PC-9 (cell line): ENCODE measurements around the gene PI4KA. TPM values are rescaled to one million over a fixed set of nuclear protein-coding genes. Genes with fewer than 3 reads are reported as not detected.

Source experiments
- BruUV-seq: library from RNA; stranded (reverse); fragments of 400-500 nt; replicated peaks from 2 replicates; lab custom pipeline; 2021; lab: Mats Ljungman, UMichigan
- CTCF ChIA-PET: fragments of 300-600 bp; sonication (Branson Sonifier 250); formaldehyde crosslinking; loops from one replicate; lab custom pipeline; 2022; ENCODE audit warnings: antibody characterized with exemption; lab: Charles Lee
- POLR2A ChIA-PET: fragments of 300-600 bp; sonication (Branson Sonifier 250); formaldehyde crosslinking; loops from one replicate; lab custom pipeline; 2022; ENCODE audit warnings: antibody characterized with exemption; ENCODE audit not compliant: unreplicated experiment; lab: Charles Lee
- DNase-seq, 2 experiments: peaks; one replicate each; pipeline versions ENCODE4 v3.0.0 to v3.0.0-alpha.2; 2015 to 2022; ENCODE audit warnings: mixed read lengths in 1 of 2
- H2AFZ ChIP-seq: fragments of 200-600 bp; sonication (generic); 2 replicates; pipeline ENCODE4 v1.8.1; 2017; ENCODE audit warnings: antibody characterized with exemption
- H3F3A ChIP-seq: fragments of 200-600 bp; sonication (generic); 2 replicates; pipeline ENCODE4 v1.8.1; 2017; ENCODE audit warnings: antibody characterized with exemption, mild to moderate bottlenecking, low read depth; ENCODE audit not compliant: insufficient read depth
- H3K27ac ChIP-seq: fragments of 200-600 bp; sonication (generic); 2 replicates; pipeline ENCODE4 v1.6.1; 2016; ENCODE audit warnings: mixed run types
- H3K27me3 ChIP-seq: fragments of 200-600 bp; sonication (generic); 2 replicates; pipeline ENCODE4 v1.6.1; 2016; ENCODE audit warnings: low read depth, mixed run types; ENCODE audit not compliant: insufficient read depth
- H3K36me3 ChIP-seq: fragments of 200-600 bp; sonication (generic); 2 replicates; pipeline ENCODE4 v1.6.1; 2016; ENCODE audit warnings: low read depth, mixed run types
- H3K4me1 ChIP-seq: fragments of 200-600 bp; sonication (generic); replicated peaks from 2 replicates; pipeline ENCODE4 v1.6.1; 2016; ENCODE audit warnings: mixed run types; ENCODE audit not compliant: insufficient read depth
- H3K4me2 ChIP-seq: fragments of 200-600 bp; sonication (generic); 2 replicates; pipeline ENCODE4 v1.6.1; 2017; ENCODE audit warnings: mixed run types
- H3K4me3 ChIP-seq: fragments of 200-600 bp; sonication (generic); 2 replicates; pipeline ENCODE4 v1.6.1; 2016; ENCODE audit warnings: mixed run types
- H3K79me2 ChIP-seq: fragments of 200-600 bp; sonication (generic); 2 replicates; pipeline ENCODE4 v1.6.1; 2017; ENCODE audit warnings: low read depth, mixed run types
- H3K9me2 ChIP-seq: fragments of 200-600 bp; sonication (generic); 2 replicates; pipeline ENCODE4 v1.8.1; 2017; ENCODE audit warnings: mild to moderate bottlenecking; ENCODE audit not compliant: insufficient read depth
- H3K9me3 ChIP-seq: fragments of 200-600 bp; sonication (generic); 2 replicates; pipeline ENCODE4 v1.8.1; 2016; ENCODE audit warnings: low read depth; ENCODE audit not compliant: insufficient read depth
- H4K20me1 ChIP-seq: fragments of 200-600 bp; sonication (generic); 2 replicates; pipeline ENCODE4 v1.8.1; 2017; ENCODE audit not compliant: insufficient read depth
- EZH2 ChIP-seq: fragments of 200-600 bp; sonication (generic); IDR thresholded peaks from 2 replicates; pipeline ENCODE4 v1.8.0; 2017; ENCODE audit warnings: antibody characterized with exemption, low read depth
- intact Hi-C: fragments of 100-400 bp; cut with micrococcal nuclease; formaldehyde crosslinking; loops from one replicate; pipeline ENCODE4 v1.10.0; 2022; ENCODE audit not compliant: unreplicated experiment
- total RNA-seq: library from RNA; stranded (reverse); gene quantifications from 2 replicates; pipeline ENCODE4 v1.2.3, GENCODE V29; 2021
- TF ChIP-seq, protein P1 (sequence below): fragments of 200-600 bp; sonication (generic); conservative IDR thresholded peaks from 2 replicates; pipeline ENCODE4 v1.6.1; 2017; ENCODE audit warnings: mixed run types, antibody characterized with exemption, mild to moderate bottlenecking, moderate library complexity

PI4KA gene
- total RNA-seq, 1 experiment from 2014 or later = 27.9 TPM

DNA sequence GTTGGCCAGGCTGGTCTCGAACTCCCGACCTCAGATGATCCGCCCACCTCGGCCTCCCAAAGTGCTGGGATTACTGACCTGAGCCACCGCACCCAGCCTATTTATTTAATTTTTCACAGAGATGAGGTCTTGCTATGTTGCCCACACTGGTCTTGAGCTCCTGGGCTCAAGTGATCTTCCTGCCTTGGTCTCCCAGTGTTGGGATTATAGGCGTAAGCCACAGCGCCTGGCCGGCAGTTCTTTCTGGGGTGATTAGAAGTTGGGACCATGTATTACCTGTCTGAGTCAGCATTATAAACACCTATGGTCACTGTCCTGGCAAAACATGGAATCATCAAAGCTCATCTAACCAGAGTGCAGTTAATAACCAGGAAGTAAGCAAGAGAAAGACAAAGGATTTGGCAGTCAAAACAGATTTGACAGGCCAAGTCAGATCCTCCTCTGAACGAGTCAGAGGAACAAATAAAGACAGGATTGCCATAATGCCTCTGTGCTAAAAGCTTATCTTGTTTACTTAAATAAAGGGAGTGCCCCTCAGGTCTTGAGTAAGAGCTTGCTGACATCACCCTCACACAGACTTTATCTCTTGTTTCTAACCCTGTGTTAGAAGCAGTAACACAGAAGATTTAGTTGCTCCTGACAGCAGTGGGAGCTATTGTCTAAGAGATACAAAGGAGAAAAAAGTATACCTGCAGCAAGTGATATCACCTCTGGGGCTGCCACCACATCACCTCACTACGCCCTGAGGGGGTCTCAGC lies 81.0 kb downstream of the PI4KA start:
- POLR2A ChIA-PET = no interaction called here
- Histone ChIP-seq H3K36me3 (no peaks in the 10 kb centered on the region), H3K9me3 (no peaks in the 10 kb centered on the region), H3K27me3 (no peaks in the 10 kb centered on the region), H3K4me3 (no peak overlapping the region), H4K20me1 (no peaks in the 10 kb centered on the region), H3K9me2 (no peaks in the 10 kb centered on the region), H3K4me2 (peak overlapping the region; percentile 77), H3K4me1 (peaks cover 55% of the 10 kb centered on the region), H2AFZ (no peak overlapping the region), H3K79me2 (no peaks in the 10 kb centered on the region), H3F3A (peaks cover 28% of the 10 kb centered on the region), H3K27ac (peak overlapping the region; percentile 57)
- CTCF ChIA-PET = interaction anchor here (0.6 to 1.5 kb wide), 3 partner anchors 108 to 243 kb away, joined by 3 to 5 read pairs (median 4); partner anchors contain the start of gene LZTR1
- TF ChIP-seq, protein P1, sequence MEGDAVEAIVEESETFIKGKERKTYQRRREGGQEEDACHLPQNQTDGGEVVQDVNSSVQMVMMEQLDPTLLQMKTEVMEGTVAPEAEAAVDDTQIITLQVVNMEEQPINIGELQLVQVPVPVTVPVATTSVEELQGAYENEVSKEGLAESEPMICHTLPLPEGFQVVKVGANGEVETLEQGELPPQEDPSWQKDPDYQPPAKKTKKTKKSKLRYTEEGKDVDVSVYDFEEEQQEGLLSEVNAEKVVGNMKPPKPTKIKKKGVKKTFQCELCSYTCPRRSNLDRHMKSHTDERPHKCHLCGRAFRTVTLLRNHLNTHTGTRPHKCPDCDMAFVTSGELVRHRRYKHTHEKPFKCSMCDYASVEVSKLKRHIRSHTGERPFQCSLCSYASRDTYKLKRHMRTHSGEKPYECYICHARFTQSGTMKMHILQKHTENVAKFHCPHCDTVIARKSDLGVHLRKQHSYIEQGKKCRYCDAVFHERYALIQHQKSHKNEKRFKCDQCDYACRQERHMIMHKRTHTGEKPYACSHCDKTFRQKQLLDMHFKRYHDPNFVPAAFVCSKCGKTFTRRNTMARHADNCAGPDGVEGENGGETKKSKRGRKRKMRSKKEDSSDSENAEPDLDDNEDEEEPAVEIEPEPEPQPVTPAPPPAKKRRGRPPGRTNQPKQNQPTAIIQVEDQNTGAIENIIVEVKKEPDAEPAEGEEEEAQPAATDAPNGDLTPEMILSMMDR = no peak; the same call in 1 of the 2 replicates
- no peak for TF ChIP-seq EZH2
- intact Hi-C loops = no loop called here
- no TSS peak for BruUV-seq
- peak; percentile 22 to 98 for DNase-seq

GRCh38 chr22:20776624-20777405 lies 81.8 kb downstream of the PI4KA start:
- Histone ChIP-seq H3K9me3 (no peaks in the 10 kb centered on the region), H3K27ac (peak overlapping the region; percentile 57), H3K4me3 (no peak overlapping the region), H2AFZ (no peak overlapping the region), H3K4me2 (no peak overlapping the region), H3K9me2 (no peaks in the 10 kb centered on the region), H3F3A (peaks cover 28% of the 10 kb centered on the region), H3K4me1 (peaks cover 50% of the 10 kb centered on the region), H3K36me3 (no peaks in the 10 kb centered on the region), H4K20me1 (no peaks in the 10 kb centered on the region), H3K27me3 (no peaks in the 10 kb centered on the region), H3K79me2 (no peaks in the 10 kb centered on the region)
- no TSS peak for BruUV-seq
- intact Hi-C loops = no loop called here
- ChIA-PET CTCF (interaction anchor here (0.6 to 1.5 kb wide), 2 partner anchors 109 to 205 kb away, joined by 4 to 5 read pairs; partner anchors contain the start of gene LZTR1), POLR2A (interaction anchor here (0.6 to 0.7 kb wide), 2 partner anchors 116 to 378 kb away, joined by 4 to 5 read pairs; no protein-coding TSS in a partner anchor)
- no peak for DNase-seq
- TF ChIP-seq, protein P1 = no peak

GRCh38 chr22:20775342-20775895 lies 83.2 kb downstream of the PI4KA start:
- no peak overlapping the region for H3K4me3 ChIP-seq
- no peak overlapping the region for H3K27ac ChIP-seq
- no peak overlapping the region for H3K4me2 ChIP-seq
- H3K27me3 ChIP-seq = no peaks in the 10 kb centered on the region
- intact Hi-C loops = no loop called here
- CTCF ChIA-PET = no interaction called here
- no peaks in the 10 kb centered on the region for H3K9me2 ChIP-seq
- DNase-seq = no peak
- POLR2A ChIA-PET = no interaction called here
- no peaks in the 10 kb centered on the region for H3K79me2 ChIP-seq
- no TSS peak for BruUV-seq
- no peaks in the 10 kb centered on the region for H3K36me3 ChIP-seq
- TF ChIP-seq EZH2 = no peak
- TF ChIP-seq, protein P1 = no peak
- H2AFZ ChIP-seq = no peak overlapping the region
- H4K20me1 ChIP-seq = no peaks in the 10 kb centered on the region
- H3F3A ChIP-seq = peaks cover 23% of the 10 kb centered on the region
- no peaks in the 10 kb centered on the region for H3K9me3 ChIP-seq
- H3K4me1 ChIP-seq = peaks cover 38% of the 10 kb centered on the region
